ENCODE measurements around the gene ERI3. TPM values are rescaled to one million over a fixed set of nuclear protein-coding genes. Genes with fewer than 3 reads are reported as not detected.
A peak's percentile ranks its signal among the peaks of the same experiment; 100 is the strongest.

Gene ERI3
- total and polyA plus RNA-seq, 2 of the 4 experiments (the other 2 are of a cell fraction), result 56.6 to 70.9 TPM

DNA sequence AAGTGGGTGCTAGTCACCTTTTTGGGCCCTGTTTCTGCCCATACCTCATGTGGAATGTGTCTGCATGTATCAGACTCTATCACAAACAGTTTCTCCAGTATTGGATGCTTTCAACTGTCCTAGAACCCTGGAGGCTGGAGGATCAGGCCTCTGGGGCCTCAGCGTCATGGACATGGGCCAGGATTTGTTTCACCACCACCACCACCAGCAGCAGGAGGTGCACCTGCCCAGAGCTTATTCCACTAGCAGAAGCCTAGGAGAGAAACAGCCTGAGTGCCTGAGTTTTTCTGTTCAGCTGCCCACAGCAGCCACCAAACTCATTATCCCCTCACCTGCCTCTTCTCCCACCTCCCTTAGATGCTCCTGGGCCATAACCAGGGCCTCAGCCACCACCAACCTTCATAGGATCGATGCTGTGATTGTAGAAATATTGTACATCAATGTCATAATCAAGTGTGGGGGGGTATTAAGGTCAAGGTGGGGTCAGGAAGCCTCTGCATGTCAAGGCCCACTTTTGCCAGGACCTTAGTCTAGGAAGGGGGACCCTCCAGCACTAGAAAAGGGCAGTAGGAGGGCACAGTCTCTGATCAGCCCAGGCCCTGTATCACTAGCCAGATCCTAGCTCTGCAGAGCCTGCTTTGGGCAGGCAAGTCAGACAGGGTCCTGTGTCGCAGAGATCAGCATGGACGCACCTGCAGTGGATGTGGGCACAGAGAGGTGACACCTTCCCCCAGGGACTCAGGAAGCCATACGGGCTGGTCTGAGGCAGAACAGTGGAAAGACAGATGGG lies 132.5 kb downstream of the ERI3 start:
- Histone ChIP-seq H2AFZ (replicated peaks; ENCODE audit: low read length, poor library complexity) (no peak overlapping the region), H3K23ac (ENCODE audit: low read depth, low read length) (no peak overlapping the region), H3K9me1 (ENCODE audit: insufficient read depth, low read length) (peaks cover 13% of the 10 kb centered on the region), H3K9ac (ENCODE audit: low read depth, low read length) (no peak overlapping the region), H3K4me1 (ENCODE audit: control insufficient read depth, insufficient read depth, low read length) (peaks cover 11% of the 10 kb centered on the region), H3K9me3 (ENCODE audit: control insufficient read depth, insufficient read depth, low read length) (no peaks in the 10 kb centered on the region), H4K8ac (ENCODE audit: low read depth in 2 of 2, low read length in 2 of 2) (no peak overlapping the region), H3K4ac (ENCODE audit: low read depth, low read length) (no peak overlapping the region), H3K79me1 (ENCODE audit: low read depth in 1 of 2, low read length in 2 of 2) (peaks cover 0 to 14% of the 10 kb centered on the region in 2 experiments; a peak in 2 of 4 replicates), H3K18ac (ENCODE audit: low read depth, low read length) (no peak overlapping the region), H4K5ac (ENCODE audit: low read depth, low read length) (no peak overlapping the region), H2BK5ac (ENCODE audit: low read depth, low read length, poor library complexity, severe bottlenecking) (no peak overlapping the region), H2BK120ac (ENCODE audit: low read depth, low read length) (no peak overlapping the region), H3K56ac (ENCODE audit: extremely low read depth, insufficient read depth, low read length) (no peak overlapping the region), H3K14ac (replicated peaks; ENCODE audit: low read depth, low read length) (no peak overlapping the region), H4K20me1 (ENCODE audit: insufficient read depth, low read length) (peaks cover 12% of the 10 kb centered on the region), H2AK5ac (ENCODE audit: low read depth, low read length) (no peak overlapping the region), H3K27me3 (ENCODE audit: control insufficient read depth, insufficient read depth, low read length) (no peaks in the 10 kb centered on the region), H3K4me3 (ENCODE audit: insufficient read depth, low read depth, low read length) (no peak overlapping the region), H3K4me2 (ENCODE audit: low read depth, low read length) (no peak overlapping the region), H3K27ac (ENCODE audit: insufficient read depth, low read length) (no peak overlapping the region), H3K36me3 (ENCODE audit: control insufficient read depth, insufficient read depth, low read length) (peaks cover 43% of the 10 kb centered on the region), H2AK9ac (replicated peaks; ENCODE audit: low read depth, low read length, poor library complexity) (peak overlapping the region; percentile 26), H2BK15ac (ENCODE audit: low read depth, low read length) (no peak overlapping the region), H2BK20ac (ENCODE audit: low read depth, low read length) (no peak overlapping the region), H4K91ac (ENCODE audit: insufficient read depth, low read depth, low read length) (no peak overlapping the region)
- intact Hi-C loops (cut with micrococcal nuclease) (no loop called here), in situ Hi-C loops (cut with MboI; ENCODE audit: low sequenced_read_pairs) (no loop called here), dilution Hi-C loops (cut with HindIII; ENCODE audit: low sequenced_read_pairs, unreplicated experiment) (no loop called here)
- DNase-seq, result no peak
- POLR2A ChIA-PET (ENCODE audit: unreplicated experiment), result no interaction called here
- CTCF ChIA-PET, result no interaction called here
- no TSS peak for BruUV-seq (replicated peaks)
- no peak for ATAC-seq (ENCODE audit: low read depth)
- 100% methylated on average over 2 of the region's 5 CpGs; no CpG with 5 or more reads in 1 of the 2 experiments for WGBS, 2 experiments (ENCODE audit: extremely low coverage in 2 of 2, insufficient read length in 1 of 2)
- TF ChIP-seq FOS (IDR thresholded peaks at IDR 0.05; ENCODE audit: low read depth, low read length), result no peak
- TF ChIP-seq NFE2L2 (IDR thresholded peaks at IDR 0.05; ENCODE audit: low read depth, low read length), result no peak
- TF ChIP-seq MAFK (IDR thresholded peaks at IDR 0.05; ENCODE audit: low read depth, low read length), result no peak
- TF ChIP-seq, protein P1, sequence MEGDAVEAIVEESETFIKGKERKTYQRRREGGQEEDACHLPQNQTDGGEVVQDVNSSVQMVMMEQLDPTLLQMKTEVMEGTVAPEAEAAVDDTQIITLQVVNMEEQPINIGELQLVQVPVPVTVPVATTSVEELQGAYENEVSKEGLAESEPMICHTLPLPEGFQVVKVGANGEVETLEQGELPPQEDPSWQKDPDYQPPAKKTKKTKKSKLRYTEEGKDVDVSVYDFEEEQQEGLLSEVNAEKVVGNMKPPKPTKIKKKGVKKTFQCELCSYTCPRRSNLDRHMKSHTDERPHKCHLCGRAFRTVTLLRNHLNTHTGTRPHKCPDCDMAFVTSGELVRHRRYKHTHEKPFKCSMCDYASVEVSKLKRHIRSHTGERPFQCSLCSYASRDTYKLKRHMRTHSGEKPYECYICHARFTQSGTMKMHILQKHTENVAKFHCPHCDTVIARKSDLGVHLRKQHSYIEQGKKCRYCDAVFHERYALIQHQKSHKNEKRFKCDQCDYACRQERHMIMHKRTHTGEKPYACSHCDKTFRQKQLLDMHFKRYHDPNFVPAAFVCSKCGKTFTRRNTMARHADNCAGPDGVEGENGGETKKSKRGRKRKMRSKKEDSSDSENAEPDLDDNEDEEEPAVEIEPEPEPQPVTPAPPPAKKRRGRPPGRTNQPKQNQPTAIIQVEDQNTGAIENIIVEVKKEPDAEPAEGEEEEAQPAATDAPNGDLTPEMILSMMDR (conservative IDR thresholded peaks at IDR 0.05; ENCODE audit: low read depth, low read length), result no peak
- TF ChIP-seq MXI1 (IDR thresholded peaks at IDR 0.05; ENCODE audit: borderline replicate concordance, low read depth, low read length), result no peak
- TF ChIP-seq CHD1 (IDR thresholded peaks at IDR 0.05; ENCODE audit: low read depth, low read length), result no peak
- TF ChIP-seq RCOR1 (IDR thresholded peaks at IDR 0.05; ENCODE audit: insufficient replicate concordance, low read length), result no peak
- TF ChIP-seq BHLHE40 (IDR thresholded peaks at IDR 0.05; ENCODE audit: low read depth, low read length), result no peak
- TF ChIP-seq, protein P2, sequence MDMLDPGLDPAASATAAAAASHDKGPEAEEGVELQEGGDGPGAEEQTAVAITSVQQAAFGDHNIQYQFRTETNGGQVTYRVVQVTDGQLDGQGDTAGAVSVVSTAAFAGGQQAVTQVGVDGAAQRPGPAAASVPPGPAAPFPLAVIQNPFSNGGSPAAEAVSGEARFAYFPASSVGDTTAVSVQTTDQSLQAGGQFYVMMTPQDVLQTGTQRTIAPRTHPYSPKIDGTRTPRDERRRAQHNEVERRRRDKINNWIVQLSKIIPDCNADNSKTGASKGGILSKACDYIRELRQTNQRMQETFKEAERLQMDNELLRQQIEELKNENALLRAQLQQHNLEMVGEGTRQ (IDR thresholded peaks at IDR 0.05; ENCODE audit: low read depth, low read length), result no peak
- no peak for TF ChIP-seq RAD21 (IDR thresholded peaks at IDR 0.05; ENCODE audit: low read length)

Measured in IMR-90 (cell line).